Body of pancreas (tissue), 4 donors: ENCODE measurements around the gene RAD51D. TPM values are rescaled to one million over a fixed set of nuclear protein-coding genes. Genes with fewer than 3 reads are reported as not detected.

Experiments used
- ATAC-seq: fragments of 150-250 bp; one replicate; pipeline ENCODE4 v1.9.1; 2016
- DNase-seq, 4 donors: peaks; one replicate each; pipeline ENCODE4 v3.0.0-alpha.2; 2019
- H3K27ac ChIP-seq, 4 donors: fragments of 200-600 bp; sonication (generic); 1 replicate in 3 of 4; 2 replicates in 1 of 4; pipeline versions ENCODE4 v1.5.1 to v1.6.1; 2016 to 2019; ENCODE audit warnings: mild to moderate bottlenecking in 1 of 4, mixed read lengths in 1 of 4, moderate library complexity in 1 of 4
- H3K27me3 ChIP-seq, 2 donors: fragments of 200-600 bp; sonication (generic); one replicate each; pipeline ENCODE4 v1.6.0; 2016; ENCODE audit warnings: mild to moderate bottlenecking in 1 of 2
- H3K36me3 ChIP-seq, 2 donors: fragments of 200-600 bp; sonication (generic); replicated peaks in 1 of 2; 2 replicates each; pipeline ENCODE4 v1.5.1; 2016; ENCODE audit warnings: low read depth in 2 of 2; ENCODE audit not compliant: insufficient read depth in 1 of 2
- H3K4me1 ChIP-seq: fragments of 200-600 bp; sonication (generic); one replicate; pipeline ENCODE4 v1.6.0; 2016
- H3K4me3 ChIP-seq, 2 donors: fragments of 200-600 bp; sonication (generic); 1 replicate in 1 of 2; 2 replicates in 1 of 2; pipeline ENCODE4 v1.5.1; 2016 to 2019
- H3K9me3 ChIP-seq, 3 donors: fragments of 200-600 bp; sonication (generic); 1 replicate in 2 of 3; 2 replicates in 1 of 3; pipeline ENCODE4 v1.5.1; 2016
- POLR2A ChIP-seq, 3 donors: fragments of 450-650 bp; IDR thresholded peaks; one replicate each; pipeline ENCODE4 v1.6.1; 2016; ENCODE audit warnings: antibody characterized with exemption in 3 of 3, mild to moderate bottlenecking in 2 of 3
- WGBS, 2 donors: methylation state at CpG; one replicate each; pipeline ENCODE4 v1.1.5; 2017; 5-methylcytosine and 5-hydroxymethylcytosine counted together
- intact Hi-C: fragments of 100-400 bp; cut with DNase I; formaldehyde crosslinking; loops from one replicate; pipeline ENCODE4 v1.15.1; 2023
- total RNA-seq, 2 donors: library from RNA; depleted of rRNA; stranded (reverse); fragments of >200 nt; gene quantifications; one replicate each; pipeline ENCODE4 v1.1.0, GENCODE V29; 2016
- TF ChIP-seq, protein P1 (sequence below), 7 experiments: fragments of 450-650 bp in 4 of 7; fragments of 200-600 bp in 3 of 7; sonication (generic) in 3 of 7; IDR thresholded peaks; one replicate each; pipeline ENCODE4 v1.5.1; 2016 to 2019; ENCODE audit warnings: antibody characterized with exemption in 7 of 7

Gene RAD51D
- total RNA-seq, 2 donors from 2014 or later, result 3.4 to 16.2 TPM

DNA sequence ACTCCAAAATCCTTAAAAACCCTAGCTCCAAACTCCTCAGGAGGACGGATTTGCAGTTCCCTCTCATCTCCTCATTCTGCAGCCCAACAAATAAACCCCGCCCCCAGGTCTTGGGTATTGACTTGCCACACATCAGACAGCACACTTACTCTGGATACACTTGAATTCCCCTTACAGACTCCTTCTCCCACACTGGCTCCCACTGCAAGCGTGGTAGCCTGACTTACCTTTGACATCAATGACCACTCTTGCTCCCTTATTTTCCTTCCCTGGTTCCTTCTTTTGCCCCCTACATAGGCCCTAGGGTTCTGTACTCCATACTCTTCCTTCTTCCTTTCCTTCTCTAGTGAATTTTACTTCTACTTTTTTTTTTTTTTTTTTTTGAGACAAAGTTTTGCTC lies 63.6 kb downstream of the RAD51D start:
- H3K9me3 ChIP-seq, result no peaks in the 10 kb centered on the region
- H3K4me1 ChIP-seq, result peaks cover 32% of the 10 kb centered on the region
- H3K36me3 ChIP-seq, result no peaks in the 10 kb centered on the region
- TF ChIP-seq, protein P1, sequence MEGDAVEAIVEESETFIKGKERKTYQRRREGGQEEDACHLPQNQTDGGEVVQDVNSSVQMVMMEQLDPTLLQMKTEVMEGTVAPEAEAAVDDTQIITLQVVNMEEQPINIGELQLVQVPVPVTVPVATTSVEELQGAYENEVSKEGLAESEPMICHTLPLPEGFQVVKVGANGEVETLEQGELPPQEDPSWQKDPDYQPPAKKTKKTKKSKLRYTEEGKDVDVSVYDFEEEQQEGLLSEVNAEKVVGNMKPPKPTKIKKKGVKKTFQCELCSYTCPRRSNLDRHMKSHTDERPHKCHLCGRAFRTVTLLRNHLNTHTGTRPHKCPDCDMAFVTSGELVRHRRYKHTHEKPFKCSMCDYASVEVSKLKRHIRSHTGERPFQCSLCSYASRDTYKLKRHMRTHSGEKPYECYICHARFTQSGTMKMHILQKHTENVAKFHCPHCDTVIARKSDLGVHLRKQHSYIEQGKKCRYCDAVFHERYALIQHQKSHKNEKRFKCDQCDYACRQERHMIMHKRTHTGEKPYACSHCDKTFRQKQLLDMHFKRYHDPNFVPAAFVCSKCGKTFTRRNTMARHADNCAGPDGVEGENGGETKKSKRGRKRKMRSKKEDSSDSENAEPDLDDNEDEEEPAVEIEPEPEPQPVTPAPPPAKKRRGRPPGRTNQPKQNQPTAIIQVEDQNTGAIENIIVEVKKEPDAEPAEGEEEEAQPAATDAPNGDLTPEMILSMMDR (IDR thresholded peaks at IDR 0.05), result no peak
- no peak for TF ChIP-seq POLR2A (IDR thresholded peaks at IDR 0.05)
- DNase-seq, result no peak
- no peak overlapping the region for H3K27ac ChIP-seq
- 87 to 93% methylated on average over 3 of the region's 3 CpGs for WGBS, 2 donors
- intact Hi-C loops, result no loop called here
- no peak overlapping the region for H3K4me3 ChIP-seq
- no peaks in the 10 kb centered on the region for H3K27me3 ChIP-seq
- ATAC-seq, result no peak

DNA sequence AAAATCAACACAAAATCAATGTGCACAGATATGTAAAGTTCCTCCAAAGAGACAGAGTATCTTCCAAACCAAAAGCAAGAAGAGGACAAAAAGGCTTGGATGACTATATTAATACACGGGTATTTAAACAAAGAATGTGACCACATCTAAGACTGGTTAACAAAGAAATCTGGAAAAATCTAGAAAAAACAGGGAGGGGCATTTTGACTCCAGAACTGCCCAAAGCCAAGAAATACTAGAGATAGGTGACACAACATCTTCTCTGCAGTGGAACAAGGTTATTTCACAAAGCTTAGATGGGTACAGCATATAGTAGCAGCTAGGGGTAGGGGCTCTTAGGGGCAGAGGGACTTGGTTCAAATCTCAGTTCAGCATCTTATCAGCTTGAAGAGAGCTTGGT lies 66.5 kb downstream of the RAD51D start:
- H3K27ac ChIP-seq, result no peak overlapping the region
- H3K4me1 ChIP-seq, result peaks cover 59% of the 10 kb centered on the region
- WGBS, 2 donors, result 86 to 94% methylated on average over 1 of the region's 1 CpG
- H3K9me3 ChIP-seq, result no peaks in the 10 kb centered on the region
- intact Hi-C loops, result no loop called here
- DNase-seq, result no peak
- TF ChIP-seq, protein P1 (IDR thresholded peaks at IDR 0.05), result no peak
- TF ChIP-seq POLR2A (IDR thresholded peaks at IDR 0.05), result no peak
- ATAC-seq, result no peak
- H3K4me3 ChIP-seq, result no peak overlapping the region
- no peaks in the 10 kb centered on the region for H3K36me3 ChIP-seq
- no peaks in the 10 kb centered on the region for H3K27me3 ChIP-seq

DNA sequence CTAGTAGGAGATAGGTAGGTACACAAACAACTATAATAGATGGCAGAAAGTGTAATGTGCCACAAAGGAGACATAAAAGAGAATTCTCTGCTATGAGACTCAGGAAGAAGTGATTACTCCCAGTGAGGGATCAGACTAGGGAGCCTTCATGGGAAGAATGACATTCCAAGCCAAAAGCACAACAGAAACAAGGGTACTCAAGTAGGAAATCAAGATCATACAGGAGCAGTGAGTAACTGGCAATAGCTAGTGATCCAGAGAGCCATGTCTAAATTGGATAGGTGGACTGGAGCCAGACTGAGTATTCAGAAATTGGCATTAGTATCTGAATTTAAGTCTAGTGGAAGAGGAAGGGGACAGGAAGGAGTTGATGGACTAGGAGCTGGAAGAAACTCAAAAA lies 66.9 kb downstream of the RAD51D start:
- DNase-seq, result no peak
- intact Hi-C loops, result no loop called here
- H3K4me1 ChIP-seq, result peaks cover 59% of the 10 kb centered on the region
- peak overlapping the region in 2 of 4 donors; percentile 58 to 79 for H3K27ac ChIP-seq
- no peak for ATAC-seq
- H3K36me3 ChIP-seq, result no peaks in the 10 kb centered on the region
- TF ChIP-seq POLR2A (IDR thresholded peaks at IDR 0.05), result no peak
- TF ChIP-seq, protein P1 (IDR thresholded peaks at IDR 0.05), result no peak
- H3K4me3 ChIP-seq, result no peak overlapping the region
- no peaks in the 10 kb centered on the region for H3K9me3 ChIP-seq
- H3K27me3 ChIP-seq, result no peaks in the 10 kb centered on the region

DNA sequence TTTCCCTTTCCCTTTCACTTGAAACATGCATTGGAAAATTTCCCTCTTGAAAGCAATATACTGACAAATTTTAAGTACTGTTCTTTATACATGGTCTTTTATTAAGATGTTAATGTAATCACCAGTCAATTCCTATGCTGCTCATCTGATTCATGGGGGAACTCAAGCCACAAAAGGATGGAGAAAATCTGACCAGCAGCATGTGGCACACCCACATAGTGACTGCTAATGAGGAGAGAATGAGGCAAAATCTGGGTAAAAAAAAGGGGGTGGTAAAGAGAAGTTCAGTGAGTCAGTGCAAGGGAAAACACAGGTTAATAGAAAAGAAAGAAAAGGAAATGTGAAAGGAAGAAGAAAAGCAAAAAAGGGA lies 67.4 kb downstream of the RAD51D start:
- no peak for ATAC-seq

More for the DNA sequence above, 67.4 kb downstream of the RAD51D start:
- DNase-seq, result no peak
- H3K4me1 ChIP-seq, result peaks cover 59% of the 10 kb centered on the region
- no peak overlapping the region for H3K4me3 ChIP-seq
- TF ChIP-seq, protein P1 (IDR thresholded peaks at IDR 0.05), result no peak
- no peak for TF ChIP-seq POLR2A (IDR thresholded peaks at IDR 0.05)
- H3K9me3 ChIP-seq, result no peaks in the 10 kb centered on the region
- H3K36me3 ChIP-seq, result no peaks in the 10 kb centered on the region
- peak overlapping the region in 3 of 4 donors; percentile 58 to 79 (median 77) for H3K27ac ChIP-seq
- intact Hi-C loops, result no loop called here
- no peaks in the 10 kb centered on the region for H3K27me3 ChIP-seq
